ENCODE measurements around the gene FNBP1L. TPM values are rescaled to one million over a fixed set of nuclear protein-coding genes. Genes with fewer than 3 reads are reported as not detected.
"Not testable (repeated sequence)": the region's sequence is repeated elsewhere in the genome, so short reads cannot be mapped to it uniquely, and the experiment has no call there.

Gene FNBP1L
- total and polyA plus RNA-seq, 10 of the 15 experiments (the other 5 are each of a cell fraction or from before 2014, with no cell fraction given), result 0.02 to 0.12 (median 0.07) TPM; not detected in 4

GRCh38 chr1:93468662-93469061 is 20.7 kb downstream of the FNBP1L start:
- ChIA-PET POLR2A (no interaction called here), CTCF (no interaction called here), SMC1A (ENCODE audit: uncharacterized antibody, unreplicated experiment) (no interaction called here), RAD21 (ENCODE audit: unreplicated experiment) (no interaction called here)
- Histone ChIP-seq H3K9ac (ENCODE audit: control insufficient read depth, insufficient read depth, low read length) (no peak overlapping the region), H3K27ac (ENCODE audit: control insufficient read depth, insufficient read depth) (no peak overlapping the region), H3K4me1 (ENCODE audit: control insufficient read depth, insufficient read depth, low read length) (no peaks in the 10 kb centered on the region), H3K9me3 (replicated peaks; ENCODE audit: control insufficient read depth, insufficient read depth, low read length) (no peaks in the 10 kb centered on the region), H3K27me3 (replicated peaks in 1 of 2; ENCODE audit: control insufficient read depth in 2 of 2, insufficient read depth in 2 of 2, low read length in 1 of 2) (no peaks in the 10 kb centered on the region; a peak in 1 of 4 replicates), H3K4me3 (no peak overlapping the region), H3K4me2 (ENCODE audit: control insufficient read depth, insufficient read depth) (no peak overlapping the region), H4K20me1 (ENCODE audit: control insufficient read depth, insufficient read depth) (no peaks in the 10 kb centered on the region), H3K79me2 (ENCODE audit: control insufficient read depth, insufficient read depth, low read length) (no peaks in the 10 kb centered on the region), H3K36me3 (ENCODE audit: control insufficient read depth in 2 of 2, insufficient read depth in 2 of 2, low read length in 1 of 2) (no peaks in the 10 kb centered on the region), H2AFZ (ENCODE audit: control insufficient read depth, low read depth, low read length) (no peak overlapping the region)
- DNase-seq (ENCODE audit: low read depth, low spot score) (no peak), ATAC-seq (no peak), FAIRE-seq (no peak)
- TF ChIP-seq LARP7 (IDR thresholded peaks at IDR 0.05), result no peak
- no peak for TF ChIP-seq NR2F1 (conservative IDR thresholded peaks at IDR 0.05)
- TF ChIP-seq SP1 (IDR thresholded peaks at IDR 0.05; ENCODE audit: low read depth, low read length), result no peak
- TF ChIP-seq PML (IDR thresholded peaks at IDR 0.05; ENCODE audit: low read length), result no peak
- no peak for TF ChIP-seq FOXM1 (IDR thresholded peaks at IDR 0.05; ENCODE audit: low read depth, low read length)
- no peak for TF ChIP-seq EZH2 (IDR thresholded peaks at IDR 0.05; ENCODE audit: borderline replicate concordance, control insufficient read depth, low read depth, low read length)
- TF ChIP-seq MEF2B (IDR thresholded peaks at IDR 0.05; ENCODE audit: partially characterized antibody, poor library complexity, severe bottlenecking), result no peak
- TF ChIP-seq ZNF622 (IDR thresholded peaks at IDR 0.05), result no peak
- TF ChIP-seq CHD1 (IDR thresholded peaks at IDR 0.05; ENCODE audit: low read depth, low read length), result no peak
- TF ChIP-seq NFIC (IDR thresholded peaks at IDR 0.05; ENCODE audit: low read depth, low read length), result no peak
- TF ChIP-seq SIX5 (IDR thresholded peaks at IDR 0.05; ENCODE audit: low read depth, low read length, severe bottlenecking), result no peak
- 50% methylated on average over 3 of the region's 3 CpGs for WGBS (ENCODE audit: insufficient coverage, insufficient replicate concordance, low lambda C conversion rate, missing lambda C conversion rate)
- intact Hi-C loops (cut with micrococcal nuclease; ENCODE audit: unreplicated experiment) (no loop called here), in situ Hi-C loops (cut with MboI) (no loop called here)
- BruUV-seq (replicated peaks), result no TSS peak

GRCh38 chr1:93469223-93469622 is 21.3 kb downstream of the FNBP1L start:
- not testable (repeated sequence) for ATAC-seq; H3K9ac ChIP-seq (ENCODE audit: control insufficient read depth, insufficient read depth, low read length)

More at GRCh38 chr1:93469223-93469622, 21.3 kb downstream of the FNBP1L start:
- WGBS (ENCODE audit: insufficient coverage, insufficient replicate concordance, low lambda C conversion rate, missing lambda C conversion rate), result 91% methylated on average over 3 of the region's 3 CpGs
- POLR2A ChIA-PET; RAD21 ChIA-PET (ENCODE audit: unreplicated experiment); H3K27ac ChIP-seq (ENCODE audit: control insufficient read depth, insufficient read depth); CTCF ChIA-PET; intact Hi-C loops (cut with micrococcal nuclease; ENCODE audit: unreplicated experiment); H3K79me2 ChIP-seq (ENCODE audit: control insufficient read depth, insufficient read depth, low read length); H3K4me3 ChIP-seq; H3K27me3 ChIP-seq (replicated peaks in 1 of 2; ENCODE audit: control insufficient read depth in 2 of 2, insufficient read depth in 2 of 2, low read length in 1 of 2); in situ Hi-C loops (cut with MboI); DNase-seq (ENCODE audit: low read depth, low spot score); H3K36me3 ChIP-seq (ENCODE audit: control insufficient read depth in 2 of 2, insufficient read depth in 2 of 2, low read length in 1 of 2); H4K20me1 ChIP-seq (ENCODE audit: control insufficient read depth, insufficient read depth); BruUV-seq (replicated peaks); H2AFZ ChIP-seq (ENCODE audit: control insufficient read depth, low read depth, low read length); H3K4me1 ChIP-seq (ENCODE audit: control insufficient read depth, insufficient read depth, low read length); H3K4me2 ChIP-seq (ENCODE audit: control insufficient read depth, insufficient read depth); H3K9me3 ChIP-seq (replicated peaks; ENCODE audit: control insufficient read depth, insufficient read depth, low read length); FAIRE-seq: not testable (repeated sequence)
- SMC1A ChIA-PET (ENCODE audit: uncharacterized antibody, unreplicated experiment), result interaction anchor here (1.0 kb wide), 1 partner anchor 10 kb away, joined by 3 read pairs; no protein-coding TSS in a partner anchor

All from GM12878 (cell line).